Kidney (tissue), 14 donors: Measurements from ENCODE around the gene AGTRAP. TPM values are rescaled to one million over a fixed set of nuclear protein-coding genes. Genes with fewer than 3 reads are reported as not detected.

ENCODE experiments used
- DNase-seq, 5 donors: peaks; one replicate each; pipeline ENCODE4 v3.0.0-alpha.2; 2013 to 2020
- FAIRE-seq: peaks from 2 replicates; lab custom pipeline; 2012; peaks lifted over from hg19 to GRCh38; lab: Jason Lieb, UNC
- H3K27ac ChIP-seq, 2 donors: one replicate each; pipeline ENCODE4 v1.7.0; 2013; ENCODE audit warnings: low read depth in 2 of 2, low read length in 2 of 2, inconsistent platforms in 1 of 2
- H3K27me3 ChIP-seq: one replicate; pipeline ENCODE4 v1.7.1; 2013; ENCODE audit warnings: low read length, inconsistent platforms; ENCODE audit not compliant: control insufficient read depth, insufficient read depth
- H3K36me3 ChIP-seq, 3 donors: one replicate each; pipeline versions ENCODE4 v1.7.0 to v1.7.1; 2013; ENCODE audit warnings: low read length in 3 of 3, control low read depth in 1 of 3, inconsistent platforms in 1 of 3; ENCODE audit not compliant: insufficient read depth in 3 of 3, control insufficient read depth in 2 of 3
- H3K4me1 ChIP-seq, 3 donors: one replicate each; pipeline versions ENCODE4 v1.7.0 to v1.7.1; 2013; ENCODE audit warnings: low read length in 3 of 3, inconsistent platforms in 1 of 3, low read depth in 1 of 3; ENCODE audit not compliant: control insufficient read depth in 2 of 3, insufficient read depth in 2 of 3
- H3K4me3 ChIP-seq, 3 donors: one replicate each; pipeline versions ENCODE4 v1.7.0 to v1.8.1; 2013; ENCODE audit warnings: low read length in 3 of 3, control low read depth in 1 of 3, inconsistent platforms in 1 of 3
- H3K9ac ChIP-seq, 3 donors: one replicate each; pipeline versions ENCODE4 v1.7.0 to v1.7.1; 2013; ENCODE audit warnings: low read length in 3 of 3, control low read depth in 1 of 3, inconsistent platforms in 1 of 3
- H3K9me3 ChIP-seq, 3 donors: one replicate each; pipeline versions ENCODE4 v1.7.0 to v1.7.1; 2013; ENCODE audit warnings: low read length in 3 of 3, control low read depth in 1 of 3, inconsistent platforms in 1 of 3; ENCODE audit not compliant: control insufficient read depth in 2 of 3, insufficient read depth in 1 of 3
- intact Hi-C: fragments of 100-400 bp; cut with DNase I; formaldehyde crosslinking; loops from one replicate; pipeline ENCODE4 v1.11.1; 2022
- polyA plus RNA-seq: library from polyadenylated mRNA; stranded (reverse); fragments of 350-450 nt; fragmentation: Illumina TruSeq; extraction: RNeasy Lipid Tissue Mini Kit (QIAGEN cat#74804); gene quantifications from one replicate; pipeline ENCODE4 v1.2.3, GENCODE V29; 2014; ENCODE audit warnings: low read depth, low replicate concordance; ENCODE audit not compliant: insufficient read depth
- total RNA-seq: library from RNA; stranded (reverse); fragmentation: NEBNext Ultra II Directional; extraction: Animal tissue kit (Norgen Biotek cat#: 25700); gene quantifications from one replicate; pipeline ENCODE4 v1.2.1, GENCODE V29; 2021
- TF ChIP-seq, protein P1 (sequence below): IDR thresholded peaks from 3 replicates; pipeline ENCODE4 v1.5.1; 2012; ENCODE audit warnings: mild to moderate bottlenecking, moderate library complexity, borderline replicate concordance; ENCODE audit not compliant: insufficient read depth; ENCODE audit errors: extremely low read depth
- donor health status: control.
- donor health status: control.
- donor health status: control.
- donor health status: control.
- donor health status: control.
- donor health status: DM: yes; HTN: yes; CAD: no.
- donor health status: Normal renal cell carcinoma (clear cell type).

The AGTRAP gene
- total and polyA plus RNA-seq, 2 donors from 2014 or later, result 66.1 to 140 TPM

DNA sequence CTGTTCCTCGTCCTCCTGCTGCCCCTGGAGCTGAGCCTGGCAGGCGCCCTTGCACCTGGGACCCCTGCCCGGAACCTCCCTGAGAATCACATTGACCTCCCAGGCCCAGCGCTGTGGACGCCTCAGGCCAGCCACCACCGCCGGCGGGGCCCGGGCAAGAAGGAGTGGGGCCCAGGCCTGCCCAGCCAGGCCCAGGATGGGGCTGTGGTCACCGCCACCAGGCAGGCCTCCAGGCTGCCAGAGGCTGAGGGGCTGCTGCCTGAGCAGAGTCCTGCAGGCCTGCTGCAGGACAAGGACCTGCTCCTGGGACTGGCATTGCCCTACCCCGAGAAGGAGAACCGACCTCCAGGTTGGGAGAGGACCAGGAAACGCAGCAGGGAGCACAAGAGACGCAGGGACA lies 29.6 kb upstream of the AGTRAP start:
- H3K9me3 ChIP-seq, result peaks cover 0 to 2% (median 0%) of the 10 kb centered on the region in 3 donors
- peaks cover 5% of the 10 kb centered on the region for H3K27me3 ChIP-seq
- TF ChIP-seq, protein P1, sequence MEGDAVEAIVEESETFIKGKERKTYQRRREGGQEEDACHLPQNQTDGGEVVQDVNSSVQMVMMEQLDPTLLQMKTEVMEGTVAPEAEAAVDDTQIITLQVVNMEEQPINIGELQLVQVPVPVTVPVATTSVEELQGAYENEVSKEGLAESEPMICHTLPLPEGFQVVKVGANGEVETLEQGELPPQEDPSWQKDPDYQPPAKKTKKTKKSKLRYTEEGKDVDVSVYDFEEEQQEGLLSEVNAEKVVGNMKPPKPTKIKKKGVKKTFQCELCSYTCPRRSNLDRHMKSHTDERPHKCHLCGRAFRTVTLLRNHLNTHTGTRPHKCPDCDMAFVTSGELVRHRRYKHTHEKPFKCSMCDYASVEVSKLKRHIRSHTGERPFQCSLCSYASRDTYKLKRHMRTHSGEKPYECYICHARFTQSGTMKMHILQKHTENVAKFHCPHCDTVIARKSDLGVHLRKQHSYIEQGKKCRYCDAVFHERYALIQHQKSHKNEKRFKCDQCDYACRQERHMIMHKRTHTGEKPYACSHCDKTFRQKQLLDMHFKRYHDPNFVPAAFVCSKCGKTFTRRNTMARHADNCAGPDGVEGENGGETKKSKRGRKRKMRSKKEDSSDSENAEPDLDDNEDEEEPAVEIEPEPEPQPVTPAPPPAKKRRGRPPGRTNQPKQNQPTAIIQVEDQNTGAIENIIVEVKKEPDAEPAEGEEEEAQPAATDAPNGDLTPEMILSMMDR, result no peak
- intact Hi-C loops, result no loop called here
- no peak overlapping the region for H3K9ac ChIP-seq
- H3K4me3 ChIP-seq, result no peak overlapping the region
- H3K27ac ChIP-seq, result no peak overlapping the region
- FAIRE-seq (no peak), DNase-seq (no peak)
- H3K4me1 ChIP-seq, result peaks cover 0 to 5% (median 4%) of the 10 kb centered on the region in 3 donors
- H3K36me3 ChIP-seq, result no peaks in the 10 kb centered on the region

DNA sequence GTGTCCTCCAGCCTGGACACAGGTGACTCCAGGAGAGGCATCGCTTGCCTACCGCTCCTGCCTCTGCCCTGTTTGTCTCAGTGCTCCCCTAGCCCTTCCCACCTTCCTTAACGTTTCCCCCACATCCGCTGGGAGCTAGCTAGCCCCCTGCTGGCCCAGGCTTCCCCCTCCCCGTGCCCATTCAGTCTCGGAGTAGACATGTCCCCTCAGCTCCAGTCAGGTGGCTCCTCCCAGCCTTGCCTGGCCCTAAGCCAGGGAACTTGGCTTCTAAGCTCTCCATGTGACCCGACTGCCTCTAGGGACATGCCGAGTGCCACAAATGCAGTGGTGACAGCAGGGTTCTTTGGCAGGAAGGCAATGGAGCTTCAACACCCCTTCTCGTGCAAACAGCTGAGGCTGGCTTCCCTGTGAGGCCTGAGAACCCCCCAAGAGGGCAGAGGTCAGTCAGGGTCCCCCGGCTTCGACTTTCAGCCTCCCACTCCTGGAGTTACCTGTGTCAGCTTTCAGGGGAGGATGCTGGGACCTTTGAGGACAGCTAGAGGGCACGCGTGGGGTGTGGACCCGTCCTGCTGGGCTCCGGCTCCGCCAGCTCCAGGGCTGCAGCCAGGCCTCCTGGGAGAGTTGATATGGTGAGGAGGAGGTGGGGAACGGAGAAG lies 28.2 kb upstream of the AGTRAP start:
- no peak overlapping the region for H3K9ac ChIP-seq
- peaks cover 0 to 8% (median 0%) of the 10 kb centered on the region in 3 donors for H3K4me1 ChIP-seq
- intact Hi-C loops, result no loop called here
- no peak for FAIRE-seq
- H3K4me3 ChIP-seq, result no peak overlapping the region
- H3K27me3 ChIP-seq, result no peaks in the 10 kb centered on the region
- no peaks in the 10 kb centered on the region for H3K36me3 ChIP-seq
- TF ChIP-seq, protein P1, result no peak
- H3K27ac ChIP-seq, result no peak overlapping the region
- peak in 2 of 5 donors; percentile 49 to 79 for DNase-seq
- H3K9me3 ChIP-seq, result no peaks in the 10 kb centered on the region

DNA sequence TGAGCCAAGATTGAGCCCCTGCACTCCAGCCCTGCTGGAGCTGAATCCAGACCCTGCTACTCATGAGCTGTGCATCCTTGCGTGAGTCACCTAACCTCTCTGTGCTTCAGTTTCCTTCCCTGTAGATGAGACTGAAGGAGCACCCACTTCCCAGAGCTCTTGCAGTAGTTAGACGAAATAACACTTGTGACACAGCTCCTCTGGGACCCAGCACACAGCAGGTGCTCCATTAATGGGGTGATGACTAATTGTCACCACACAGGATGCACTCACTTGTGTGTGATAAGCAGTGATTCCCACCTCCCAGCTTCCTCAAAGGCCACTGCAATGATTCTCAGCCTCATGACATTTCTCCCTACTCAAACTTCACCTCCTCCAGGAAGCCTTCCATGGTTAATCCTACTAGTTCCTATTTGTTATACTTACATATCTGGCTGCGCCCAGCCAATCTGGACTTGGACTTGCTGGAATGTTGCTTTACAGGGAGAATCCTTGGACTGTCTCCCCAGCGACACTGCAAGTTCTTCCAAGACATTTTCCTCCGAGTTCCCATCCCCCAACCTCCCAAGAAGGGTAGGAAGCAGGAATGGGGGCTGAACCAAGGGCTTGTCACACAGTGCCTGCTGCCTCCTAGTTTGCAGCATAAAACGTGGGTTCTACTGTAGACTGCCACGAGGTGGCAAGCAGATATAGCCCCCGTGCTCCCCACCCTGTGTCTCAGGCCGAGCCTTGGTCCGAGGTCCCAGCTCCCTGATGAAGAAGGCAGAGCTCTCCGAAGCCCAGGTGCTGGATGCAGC lies 27.2 kb upstream of the AGTRAP start:
- Histone ChIP-seq H3K27ac (no peak overlapping the region), H3K4me1 (peaks cover 0 to 8% (median 0%) of the 10 kb centered on the region in 3 donors), H3K36me3 (no peaks in the 10 kb centered on the region), H3K9ac (no peak overlapping the region), H3K9me3 (no peaks in the 10 kb centered on the region), H3K4me3 (no peak overlapping the region), H3K27me3 (no peaks in the 10 kb centered on the region)
- TF ChIP-seq, protein P1, result no peak
- FAIRE-seq (no peak), DNase-seq (no peak)
- intact Hi-C loops, result no loop called here
